Measurements from ENCODE around the gene DDAH1. TPM values are rescaled to one million over a fixed set of nuclear protein-coding genes. Genes with fewer than 3 reads are reported as not detected.
A peak's percentile ranks its signal among the peaks of the same experiment; 100 is the strongest.

DDAH1 gene
- total and polyA plus RNA-seq, 4 donors = 25.8 to 42.7 (median 31.7) TPM

- H3K9ac ChIP-seq (ENCODE audit: low read depth in 1 of 2, low read length in 2 of 2) = no peak overlapping the region
- no peaks in the 10 kb centered on the region for H3K9me3 ChIP-seq (ENCODE audit: control insufficient read depth in 4 of 4, low read length in 3 of 4)
- H3K4me3 ChIP-seq (ENCODE audit: low read depth in 1 of 3, low read length in 3 of 3) = no peak overlapping the region
- no peaks in the 10 kb centered on the region for H3K27me3 ChIP-seq (ENCODE audit: control insufficient read depth in 4 of 4, insufficient read depth in 4 of 4, low read length in 3 of 4)
- no peaks in the 10 kb centered on the region for H3K36me3 ChIP-seq (ENCODE audit: control insufficient read depth in 4 of 4, insufficient read depth in 3 of 4, low read depth in 1 of 4, low read length in 3 of 4)
- TF ChIP-seq JUND (IDR thresholded peaks at IDR 0.05) (peak; percentile 18 to 26), ATF3 (IDR thresholded peaks at IDR 0.05) (peak; percentile 23), ZBTB33 (IDR thresholded peaks at IDR 0.05) (no peak), RXRA (IDR thresholded peaks at IDR 0.05) (peak in 1 of 2 donors; percentile 39), EGR1 (IDR thresholded peaks at IDR 0.05; ENCODE audit: low read depth in 2 of 2) (no peak), HNF4A (conservative IDR thresholded peaks at IDR 0.05) (peak in 1 of 2 donors; percentile 51), SP1 (IDR thresholded peaks at IDR 0.05) (no peak), RAD21 (IDR thresholded peaks at IDR 0.05) (peak; percentile 88 to 91), CTCF (IDR thresholded peaks at IDR 0.05; ENCODE audit: low read depth, low read length, missing input control) (peak; percentile 60), MAX (IDR thresholded peaks at IDR 0.05) (no peak)
- 61% methylated on average over 6 of the region's 6 CpGs for WGBS
- H3K27ac ChIP-seq (ENCODE audit: low read depth in 1 of 2, low read length in 2 of 2) = peak overlapping the region; percentile 58 to 62
- H3K4me1 ChIP-seq (ENCODE audit: control insufficient read depth in 4 of 4, insufficient read depth in 4 of 4, low read length in 3 of 4) = peaks cover 4 to 27% (median 19%) of the 10 kb centered on the region in 4 donors
- DNase-seq (ENCODE audit: low spot score) = no peak
These were observed 66.4 kb downstream of the DDAH1 start for GRCh38 chr1:85398391-85399064.

- DNase-seq (ENCODE audit: low spot score) = no peak
- Histone ChIP-seq H3K4me1 (ENCODE audit: control insufficient read depth in 4 of 4, insufficient read depth in 4 of 4, low read length in 3 of 4) (peaks cover 6 to 24% (median 17%) of the 10 kb centered on the region in 4 donors), H3K36me3 (ENCODE audit: control insufficient read depth in 4 of 4, insufficient read depth in 3 of 4, low read depth in 1 of 4, low read length in 3 of 4) (no peaks in the 10 kb centered on the region), H3K27me3 (ENCODE audit: control insufficient read depth in 4 of 4, insufficient read depth in 4 of 4, low read length in 3 of 4) (no peaks in the 10 kb centered on the region), H3K27ac (ENCODE audit: low read depth in 1 of 2, low read length in 2 of 2) (peak overlapping the region in 1 of 2 donors; percentile 62), H3K9ac (ENCODE audit: low read depth in 1 of 2, low read length in 2 of 2) (no peak overlapping the region), H3K4me3 (ENCODE audit: low read depth in 1 of 3, low read length in 3 of 3) (no peak overlapping the region), H3K9me3 (ENCODE audit: control insufficient read depth in 4 of 4, low read length in 3 of 4) (no peaks in the 10 kb centered on the region)
- 88% methylated on average over 4 of the region's 4 CpGs for WGBS
- TF ChIP-seq CTCF (IDR thresholded peaks at IDR 0.05; ENCODE audit: low read depth, low read length, missing input control) (no peak), YY1 (IDR thresholded peaks at IDR 0.05) (no peak)
These were observed 67.4 kb downstream of the DDAH1 start for GRCh38 chr1:85397490-85398032.
